Hematopoietic multipotent progenitor cell treated with erythropoietin and hydrocortisone succinate and interleukin-3 and kit ligand, for 6 days (in vitro differentiated cells): ENCODE measurements around the gene SPEM3.
"Not testable (repeated sequence)": the region's sequence is repeated elsewhere in the genome, so short reads cannot be mapped to it uniquely, and the experiment has no call there.

Experiments
- DNase-seq: peaks from one replicate; pipeline ENCODE4 v3.0.0-alpha.2; 2015

Gene SPEM3

DNA sequence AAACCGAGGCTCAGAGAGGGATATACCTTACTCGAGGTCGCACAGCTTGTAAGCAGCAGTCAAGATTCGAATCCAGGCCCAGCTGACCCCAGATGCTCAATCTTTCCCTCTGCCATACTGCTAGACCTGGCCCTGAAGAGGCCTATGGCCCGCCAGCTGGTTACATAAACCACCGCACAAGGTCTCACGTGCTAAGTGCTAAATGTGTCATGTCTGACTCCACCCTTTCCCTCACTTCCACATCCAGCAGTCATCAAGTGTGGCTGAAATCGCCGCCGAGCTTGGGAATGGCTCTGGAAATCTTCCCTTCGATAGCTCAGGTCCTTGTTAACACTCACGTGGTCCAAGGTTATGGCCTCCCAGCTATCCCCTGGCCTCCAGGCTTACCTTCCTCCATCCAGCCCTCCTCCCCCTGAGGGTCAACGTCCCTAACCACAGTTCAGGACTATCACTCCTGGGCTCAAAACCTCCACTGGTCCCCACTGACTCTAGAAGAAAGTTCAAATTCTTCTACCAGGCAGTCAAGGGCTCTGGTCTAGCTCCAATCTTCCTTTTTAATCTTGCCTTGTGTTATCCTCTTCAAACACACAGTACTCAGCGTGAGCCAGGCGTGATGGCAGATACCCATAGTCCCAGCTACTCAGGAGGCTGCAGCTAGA lies 47.2 kb downstream of the SPEM3 start:
- DNase-seq: peak; percentile 92

DNA sequence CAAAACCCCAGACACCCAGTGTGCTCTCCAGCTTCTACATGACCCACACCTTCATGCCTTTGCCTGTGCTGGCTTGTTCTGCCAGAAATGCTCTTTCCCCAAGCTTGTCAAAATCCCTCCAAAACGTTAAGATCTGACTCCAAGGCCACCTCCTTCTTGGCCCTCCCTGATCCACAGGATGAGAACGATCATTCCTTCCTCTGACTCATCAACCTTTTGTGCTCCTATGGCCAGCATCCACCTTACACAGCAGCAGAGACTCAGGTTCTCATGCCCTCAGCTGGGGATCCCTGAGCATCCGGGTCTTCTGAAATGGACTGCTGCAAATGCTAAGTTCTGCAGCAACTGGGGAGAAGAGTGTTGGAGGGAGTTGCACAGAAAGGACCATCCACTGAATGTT lies 47.8 kb downstream of the SPEM3 start:
- no peak for DNase-seq

DNA sequence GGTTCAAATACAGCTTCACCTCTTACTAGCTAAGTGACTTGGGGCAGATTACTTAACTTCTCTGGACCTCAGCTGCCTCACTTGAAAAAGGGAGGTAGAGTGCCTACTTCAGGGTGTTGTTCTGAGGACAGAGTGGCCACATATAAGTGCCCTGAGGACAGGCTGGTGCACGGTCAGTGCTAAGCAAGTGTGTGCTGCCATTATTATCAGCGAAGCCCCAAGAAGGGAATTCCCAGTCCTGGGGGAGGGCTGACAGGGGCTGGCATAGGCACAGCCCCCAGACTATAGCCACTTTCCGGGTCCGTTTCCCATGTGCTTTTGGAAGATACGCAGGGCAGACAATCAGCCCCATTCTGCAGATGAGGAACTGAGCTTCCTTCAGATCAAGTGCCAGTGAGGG lies 48.3 kb downstream of the SPEM3 start:
- peak; percentile 25 for DNase-seq

DNA sequence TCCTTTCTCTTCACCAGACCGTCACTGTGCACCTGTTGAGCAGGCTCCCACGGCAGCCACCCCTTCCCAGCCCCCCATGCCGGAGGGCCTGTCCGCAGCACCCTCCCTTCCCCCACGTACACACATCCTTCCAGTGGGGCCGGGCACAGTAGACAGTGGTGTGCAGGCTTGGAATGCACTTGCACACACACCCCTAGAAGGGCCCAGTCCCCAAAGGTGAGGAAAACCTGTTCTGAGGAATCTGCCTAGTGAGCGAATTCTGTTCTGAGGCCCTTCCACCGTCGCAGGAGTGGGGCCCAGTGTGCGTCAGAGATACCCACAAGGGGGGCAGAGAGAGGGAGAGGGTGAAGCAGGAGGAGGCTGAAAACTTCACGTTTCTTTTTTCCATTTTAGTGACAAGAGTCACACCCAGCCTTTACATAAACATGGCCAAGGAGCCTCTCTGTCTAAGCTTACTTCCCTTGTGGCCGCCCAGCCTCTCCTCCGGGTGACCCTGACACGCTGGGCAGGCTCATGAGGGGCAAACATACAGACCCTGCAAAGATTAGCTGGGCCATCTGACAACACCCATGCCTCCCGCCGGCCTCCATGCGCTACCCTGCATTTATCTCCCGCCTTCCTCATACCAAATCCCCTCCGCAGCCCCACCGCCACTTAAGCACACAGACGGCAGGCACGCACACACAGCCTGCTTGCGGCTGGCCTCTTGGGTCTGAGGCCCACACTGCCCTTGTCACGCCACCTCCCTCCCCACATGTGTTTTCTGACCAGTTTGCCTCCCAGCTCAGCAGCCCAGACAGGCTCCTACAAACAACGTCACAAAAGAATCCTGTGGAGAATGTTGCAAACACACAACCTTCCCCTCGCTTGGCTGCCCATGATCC lies 49.0 kb downstream of the SPEM3 start:
- DNase-seq: peak; percentile 69

DNA sequence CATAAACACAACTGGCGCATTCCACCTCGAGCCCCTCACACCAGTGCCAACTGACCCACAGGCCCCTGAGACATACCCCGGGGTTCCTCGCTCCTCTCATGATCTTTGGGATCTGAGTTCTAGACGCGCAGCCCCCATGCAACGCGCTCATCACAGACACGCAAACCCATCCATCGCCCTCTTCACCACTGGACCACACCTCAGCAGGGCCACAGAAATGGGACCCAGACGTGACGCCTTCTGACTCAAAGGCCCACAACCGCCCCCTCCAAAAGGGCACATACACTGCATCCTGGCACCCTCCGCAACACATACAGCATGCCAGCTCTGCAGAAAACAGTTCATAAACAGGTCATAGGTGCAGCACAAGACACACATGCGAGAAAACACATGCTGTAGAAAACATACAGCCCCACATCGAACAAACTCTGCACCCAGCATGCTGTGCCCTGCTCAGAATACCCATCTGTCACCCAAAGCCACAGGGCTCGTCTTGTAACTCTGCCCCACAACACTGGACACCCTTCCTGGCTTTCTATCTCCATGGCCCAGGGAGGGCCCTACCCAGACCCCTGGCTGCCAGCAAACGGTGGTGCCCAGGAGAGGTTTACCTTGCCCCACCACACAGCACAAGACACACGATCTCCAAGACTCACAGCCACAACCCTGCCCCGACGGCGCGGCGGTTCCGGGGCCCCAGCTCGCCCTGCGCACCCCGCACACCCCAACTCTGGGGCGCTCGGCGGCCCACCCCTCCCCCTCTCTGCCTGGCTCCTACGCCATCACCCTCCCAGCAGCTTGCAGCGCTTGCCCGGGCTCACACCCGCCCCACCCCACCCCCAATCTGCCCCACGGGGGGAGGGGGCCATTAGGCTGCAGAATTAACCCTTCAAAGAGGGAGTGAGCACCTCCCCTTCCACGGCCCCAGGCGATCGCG lies 49.9 kb downstream of the SPEM3 start:
- peak; percentile 84 for DNase-seq

DNA sequence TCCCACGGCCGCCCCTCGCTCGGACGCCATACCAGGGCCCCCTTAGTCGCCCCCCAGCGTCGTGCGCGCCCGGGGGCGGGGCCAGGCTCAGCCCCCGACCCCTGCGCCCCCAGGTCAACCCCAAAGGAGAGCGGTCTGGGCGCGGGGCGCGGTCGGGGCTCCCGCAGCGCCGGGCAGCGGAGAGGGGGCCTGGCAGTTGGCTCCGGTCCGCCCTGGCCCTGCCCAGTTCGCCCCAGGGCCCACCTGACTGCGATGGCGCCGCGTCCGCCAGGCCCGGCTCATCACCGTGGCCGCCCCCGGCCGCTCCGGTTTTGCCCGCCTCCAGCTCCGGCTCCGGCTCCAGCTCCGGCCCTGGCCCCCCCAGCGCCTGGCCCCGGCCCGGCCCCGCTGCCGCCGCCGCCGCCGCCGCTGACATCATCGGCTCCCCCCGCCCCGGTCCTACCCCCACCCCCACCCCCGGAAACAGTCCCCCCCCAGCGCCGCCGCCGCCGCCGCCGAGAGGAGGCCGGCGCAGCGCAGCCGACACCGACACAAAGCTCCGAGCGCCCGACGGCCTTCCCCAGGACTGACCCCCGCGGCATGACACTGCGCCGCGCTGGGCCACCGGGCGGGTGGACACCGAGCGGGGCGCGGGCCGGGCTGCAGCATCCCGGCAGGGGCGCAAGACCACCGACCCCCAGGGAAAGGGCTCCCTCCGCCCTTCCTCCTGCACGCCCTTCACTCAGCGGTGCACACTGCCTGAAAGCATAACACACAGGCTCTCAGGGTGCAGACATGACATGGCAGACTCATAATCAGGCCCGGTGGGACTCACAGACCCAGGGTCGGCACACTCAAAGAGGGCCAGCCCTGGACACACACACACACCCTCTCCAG lies 50.8 kb downstream of the SPEM3 start, which contains the start of gene ZBTB4:
Gene ZBTB4 (minus strand): TSS at position 419 of the 876 bp plus-strand sequence. CDS start 12,830 bp downstream, outside the sequence.
- peak; percentile 69 for DNase-seq

DNA sequence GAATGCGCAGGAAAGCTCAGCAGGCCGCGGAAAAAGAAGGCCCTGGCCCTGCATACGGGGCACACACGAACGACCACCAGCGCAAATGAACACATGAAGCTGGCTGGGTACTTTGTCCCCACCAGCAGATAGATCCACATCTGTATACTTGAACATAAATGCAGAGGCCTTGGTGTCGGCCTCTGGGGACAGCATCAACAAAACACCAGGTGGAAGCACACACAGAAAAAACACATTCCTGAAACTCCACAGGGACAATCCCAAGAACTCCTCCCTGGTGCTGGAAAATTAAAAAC lies 51.4 kb downstream of the SPEM3 start:
- no peak for DNase-seq

DNA sequence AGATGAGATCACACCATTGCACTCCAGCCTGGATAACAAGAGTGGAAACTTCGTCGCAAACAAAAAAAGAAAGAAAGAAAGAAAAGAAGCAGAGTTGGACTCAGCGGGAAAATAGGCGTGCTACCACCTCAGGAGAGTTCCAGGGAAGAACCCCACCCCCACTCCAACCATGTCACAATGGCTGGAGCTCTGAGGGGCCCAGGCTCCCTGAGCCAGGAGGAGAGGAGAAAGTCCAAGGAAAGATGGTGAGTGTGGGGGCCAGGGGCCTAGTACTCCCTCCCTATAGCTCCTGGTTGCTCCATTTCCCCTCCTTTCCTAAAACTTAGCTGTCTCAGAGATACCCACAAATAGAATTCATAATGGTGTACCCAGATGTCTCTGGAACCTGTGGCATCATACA lies 52.6 kb downstream of the SPEM3 start, which contains the start of gene SLC35G6:
Gene SLC35G6 (plus strand): TSS at position 172 of the 400 bp plus-strand sequence. CDS start 71 bp downstream, at position 243.
- DNase-seq: not testable (repeated sequence)

DNA sequence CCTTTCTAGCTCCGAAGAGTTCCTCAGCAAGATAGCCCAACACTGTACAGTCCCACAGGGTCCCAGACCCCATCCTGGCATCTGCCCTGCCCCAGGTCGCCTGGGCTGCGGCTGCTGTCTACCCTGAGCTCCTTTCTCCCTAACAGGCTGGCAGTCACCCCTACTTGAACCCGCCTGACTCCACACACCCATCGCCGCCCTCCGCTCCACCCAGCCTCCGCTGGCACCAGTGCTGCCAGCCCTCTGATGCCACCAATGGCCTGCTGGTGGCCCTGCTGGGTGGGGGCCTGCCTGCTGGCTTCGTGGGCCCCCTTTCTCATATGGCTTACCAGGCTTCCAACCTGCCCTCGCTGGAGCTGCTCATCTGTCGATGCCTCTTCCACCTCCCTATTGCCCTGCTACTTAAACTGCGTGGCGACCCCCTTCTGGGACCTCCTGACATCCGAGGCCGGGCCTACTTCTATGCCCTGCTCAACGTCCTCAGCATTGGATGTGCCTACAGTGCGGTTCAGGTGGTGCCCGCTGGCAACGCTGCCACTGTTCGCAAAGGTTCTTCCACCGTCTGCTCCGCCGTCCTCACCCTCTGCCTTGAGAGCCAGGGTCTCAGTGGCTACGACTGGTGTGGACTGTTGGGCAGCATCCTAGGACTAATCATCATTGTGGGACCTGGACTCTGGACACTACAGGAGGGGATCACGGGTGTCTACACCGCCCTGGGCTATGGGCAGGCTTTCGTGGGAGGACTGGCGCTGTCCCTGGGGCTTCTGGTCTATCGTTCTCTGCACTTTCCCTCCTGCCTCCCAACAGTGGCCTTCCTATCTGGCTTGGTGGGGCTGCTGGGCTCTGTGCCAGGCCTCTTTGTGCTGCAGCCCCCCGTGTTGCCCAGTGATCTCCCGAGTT lies 53.4 kb downstream of the SPEM3 start:
- not testable (repeated sequence) for DNase-seq
